ENCODE data around the gene AEN. TPM values are rescaled to one million over a fixed set of nuclear protein-coding genes. Genes with fewer than 3 reads are reported as not detected.

Gene AEN
- total RNA-seq, 1 donor from 2014 or later: 48.9 TPM

DNA sequence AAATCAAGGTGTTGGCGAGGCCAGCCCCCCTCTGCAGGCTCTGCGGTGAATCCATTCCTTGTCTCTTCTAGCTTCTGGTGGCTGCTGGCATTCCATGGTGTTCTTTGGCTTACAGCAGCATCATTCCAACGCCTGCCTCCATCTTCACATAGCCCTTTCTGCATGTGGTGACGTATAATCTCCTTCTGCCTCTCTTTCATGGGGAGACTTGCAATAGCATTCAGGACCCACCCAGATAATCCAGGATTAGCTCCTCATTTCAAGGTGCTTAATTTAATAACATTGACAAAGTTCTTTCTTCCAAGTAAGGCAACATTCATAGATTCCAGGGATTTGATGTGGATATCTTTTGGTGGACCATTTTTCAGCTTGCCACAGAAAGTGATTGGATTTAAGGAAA lies 53.5 kb downstream of the AEN start:
- Mint-ChIP-seq H3K9me3 (no peaks in the 10 kb centered on the region), H3K36me3 (no peaks in the 10 kb centered on the region), H3K4me3 (no peak overlapping the region), H3K27ac (no peak overlapping the region), H3K4me1 (ENCODE audit: unreplicated experiment) (no peaks in the 10 kb centered on the region), H3K27me3 (peaks cover 44% of the 10 kb centered on the region)
- TF ChIP-seq, protein P1, sequence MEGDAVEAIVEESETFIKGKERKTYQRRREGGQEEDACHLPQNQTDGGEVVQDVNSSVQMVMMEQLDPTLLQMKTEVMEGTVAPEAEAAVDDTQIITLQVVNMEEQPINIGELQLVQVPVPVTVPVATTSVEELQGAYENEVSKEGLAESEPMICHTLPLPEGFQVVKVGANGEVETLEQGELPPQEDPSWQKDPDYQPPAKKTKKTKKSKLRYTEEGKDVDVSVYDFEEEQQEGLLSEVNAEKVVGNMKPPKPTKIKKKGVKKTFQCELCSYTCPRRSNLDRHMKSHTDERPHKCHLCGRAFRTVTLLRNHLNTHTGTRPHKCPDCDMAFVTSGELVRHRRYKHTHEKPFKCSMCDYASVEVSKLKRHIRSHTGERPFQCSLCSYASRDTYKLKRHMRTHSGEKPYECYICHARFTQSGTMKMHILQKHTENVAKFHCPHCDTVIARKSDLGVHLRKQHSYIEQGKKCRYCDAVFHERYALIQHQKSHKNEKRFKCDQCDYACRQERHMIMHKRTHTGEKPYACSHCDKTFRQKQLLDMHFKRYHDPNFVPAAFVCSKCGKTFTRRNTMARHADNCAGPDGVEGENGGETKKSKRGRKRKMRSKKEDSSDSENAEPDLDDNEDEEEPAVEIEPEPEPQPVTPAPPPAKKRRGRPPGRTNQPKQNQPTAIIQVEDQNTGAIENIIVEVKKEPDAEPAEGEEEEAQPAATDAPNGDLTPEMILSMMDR (conservative IDR thresholded peaks at IDR 0.05): no peak
- DNase-seq (ENCODE audit: extremely low spot score, unreplicated experiment): no peak

DNA sequence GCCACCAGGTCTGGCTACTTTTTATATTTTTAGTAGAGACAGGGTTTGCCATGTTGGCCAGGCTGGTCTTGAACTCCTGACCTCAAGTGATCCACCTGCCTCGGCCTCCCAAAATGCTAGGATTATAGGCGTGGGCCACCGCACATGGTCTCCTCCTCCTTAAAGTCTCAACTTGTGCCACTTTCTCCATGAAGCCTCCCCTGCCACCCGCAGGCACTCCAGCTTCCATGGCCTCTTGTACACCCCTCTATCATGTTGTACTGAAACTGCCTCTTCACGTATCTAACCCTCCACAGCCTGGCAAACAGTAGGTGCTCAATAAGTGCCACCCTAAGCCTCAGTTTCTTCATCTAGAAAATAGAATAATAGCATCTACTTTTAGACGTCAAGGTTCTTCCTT lies 57.6 kb downstream of the AEN start:
- TF ChIP-seq, protein P1 (conservative IDR thresholded peaks at IDR 0.05): no peak
- Mint-ChIP-seq H3K4me1 (ENCODE audit: unreplicated experiment) (peaks cover 7% of the 10 kb centered on the region), H3K27ac (no peak overlapping the region), H3K27me3 (peaks cover 18% of the 10 kb centered on the region), H3K36me3 (no peaks in the 10 kb centered on the region), H3K9me3 (no peaks in the 10 kb centered on the region), H3K4me3 (no peak overlapping the region)
- no peak for DNase-seq (ENCODE audit: extremely low spot score, unreplicated experiment)

DNA sequence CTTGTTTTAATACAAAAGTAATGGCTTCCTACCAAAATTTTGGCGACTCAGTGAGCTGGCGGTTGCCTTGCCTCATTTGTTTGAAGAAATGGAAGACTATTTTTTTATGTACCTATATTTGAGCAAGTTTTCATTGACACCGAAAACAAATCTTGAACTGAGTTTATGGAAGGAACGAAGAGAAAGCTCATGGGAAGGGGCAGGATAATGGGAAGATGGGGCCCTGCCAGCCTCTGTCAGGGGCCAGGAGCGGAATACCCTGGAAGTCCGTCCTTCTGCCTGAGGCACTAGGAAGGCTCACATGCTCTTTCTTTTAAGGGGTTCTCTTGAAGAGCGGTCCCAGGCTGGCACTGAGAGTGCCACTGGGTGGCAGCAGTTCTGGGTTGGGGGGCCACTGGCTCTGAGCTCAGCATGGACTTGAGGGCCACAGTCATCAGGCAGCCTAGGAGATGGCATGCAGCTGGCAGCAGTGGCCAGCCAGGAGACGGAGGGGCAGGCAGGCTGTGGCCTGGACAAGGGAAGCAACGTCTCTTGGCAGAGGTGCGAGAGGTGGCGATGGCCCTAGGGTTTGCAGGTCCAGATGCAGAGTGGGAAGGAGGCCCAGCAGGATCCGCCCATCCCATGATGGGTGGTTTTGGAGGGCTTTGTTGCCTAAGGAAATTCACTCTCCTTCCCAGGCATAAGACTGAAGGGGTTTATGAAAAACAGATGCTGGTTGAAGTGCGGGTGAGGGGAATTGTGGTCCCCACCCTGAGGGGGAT lies 59.3 kb downstream of the AEN start:
- DNase-seq (ENCODE audit: extremely low spot score, unreplicated experiment): no peak
- no peaks in the 10 kb centered on the region for H3K36me3 Mint-ChIP-seq
- peaks cover 7% of the 10 kb centered on the region for H3K4me1 Mint-ChIP-seq (ENCODE audit: unreplicated experiment)
- H3K27ac Mint-ChIP-seq: no peak overlapping the region
- TF ChIP-seq, protein P1 (conservative IDR thresholded peaks at IDR 0.05): no peak
- H3K27me3 Mint-ChIP-seq: peaks cover 16% of the 10 kb centered on the region
- H3K9me3 Mint-ChIP-seq: no peaks in the 10 kb centered on the region
- no peak overlapping the region for H3K4me3 Mint-ChIP-seq

DNA sequence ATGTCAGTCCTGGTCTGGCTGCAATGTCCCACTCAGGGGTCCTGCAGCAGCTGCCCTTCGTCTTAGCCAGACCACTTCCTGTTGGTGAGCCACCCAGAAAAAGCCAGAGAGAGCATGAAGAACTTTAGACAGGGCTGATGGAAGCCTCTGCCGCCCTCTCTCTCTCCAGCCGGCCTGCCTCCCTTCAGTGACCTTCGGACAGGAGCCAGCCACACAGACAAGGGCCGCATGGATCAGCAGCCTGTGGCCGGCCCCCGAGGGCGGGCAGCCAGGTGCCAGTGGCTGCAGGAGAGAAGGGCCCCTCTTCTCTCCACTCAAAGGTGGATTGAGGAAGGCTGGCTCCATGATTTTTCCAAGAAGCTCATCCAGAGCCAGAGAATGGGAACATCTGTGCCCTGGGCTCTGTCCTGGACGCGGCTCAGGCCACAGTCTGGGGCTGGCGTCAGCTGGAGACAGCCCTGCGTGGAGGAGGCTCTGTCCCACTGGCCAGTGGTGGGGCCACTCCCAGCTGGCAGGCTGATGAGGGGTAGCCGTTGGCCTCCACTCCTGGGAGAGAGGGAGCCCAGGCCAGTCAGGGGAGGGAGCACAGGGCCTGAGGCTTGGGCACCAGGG lies 60.6 kb downstream of the AEN start:
- H3K36me3 Mint-ChIP-seq: no peaks in the 10 kb centered on the region
- TF ChIP-seq, protein P1 (conservative IDR thresholded peaks at IDR 0.05): no peak
- H3K27ac Mint-ChIP-seq: no peak overlapping the region
- H3K4me3 Mint-ChIP-seq: no peak overlapping the region
- no peak for DNase-seq (ENCODE audit: extremely low spot score, unreplicated experiment)
- peaks cover 19% of the 10 kb centered on the region for H3K27me3 Mint-ChIP-seq
- no peaks in the 10 kb centered on the region for H3K9me3 Mint-ChIP-seq
- H3K4me1 Mint-ChIP-seq (ENCODE audit: unreplicated experiment): peaks cover 7% of the 10 kb centered on the region

Small RNA genes within 50 kb of the gene (microRNA-seq; reads per million reads assigned to microRNA genes)
- gene MIR1179 (124 reads per million, percentile 65 among the genes with 10 or more reads in this experiment), gene MIR3529 (not detected), gene MIR7-2 (not detected)

Other genes starting within 250 kb of the AEN start
- gene MRPL46, start 154.0 kb upstream of the AEN start, total RNA-seq (ENCODE audit: low replicate concordance): 24.8 and 26.0 TPM in 2 replicates
- 44.0 and 45.2 TPM in 2 replicates for gene MRPS11, start 153.6 kb upstream of the AEN start, total RNA-seq (ENCODE audit: low replicate concordance)
- 4.4 and 10.7 TPM in 2 replicates for gene DET1, start 74.7 kb upstream of the AEN start, total RNA-seq (ENCODE audit: low replicate concordance)
- 4.9 and 7.9 TPM in 2 replicates for gene ISG20, start 17.7 kb downstream of the AEN start, total RNA-seq (ENCODE audit: low replicate concordance)
- 0.05 and 6.9 TPM in 2 replicates for gene ACAN, start 182.1 kb downstream of the AEN start, total RNA-seq (ENCODE audit: low replicate concordance)